COLO829 (cell line): ENCODE data around the gene UBE2M.
"Not testable (repeated sequence)": the region's sequence is repeated elsewhere in the genome, so short reads cannot be mapped to it uniquely, and the experiment has no call there.

Source experiments
- DNase-seq: peaks from one replicate; pipeline ENCODE4 v3.0.0; 2012; ENCODE audit warnings: low spot score

UBE2M gene

DNA sequence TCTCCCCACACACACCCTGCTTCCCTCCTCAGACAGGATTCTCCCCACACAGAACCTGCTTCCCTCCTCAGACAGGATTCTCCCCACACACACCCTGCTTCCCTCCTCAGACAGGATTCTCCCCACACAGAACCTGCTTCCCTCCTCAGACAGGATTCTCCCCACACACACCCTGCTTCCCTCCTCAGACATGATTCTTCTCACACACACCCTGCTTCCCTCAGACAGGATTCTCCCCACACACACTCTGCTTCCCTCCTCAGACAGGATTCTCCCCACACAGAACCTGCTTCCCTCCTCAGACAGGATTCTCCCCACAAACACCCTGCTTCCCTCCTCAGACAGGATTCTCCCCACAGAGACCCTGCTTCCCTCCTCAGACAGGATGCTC lies 19.2 kb downstream of the UBE2M start:
- not testable (repeated sequence) for DNase-seq

DNA sequence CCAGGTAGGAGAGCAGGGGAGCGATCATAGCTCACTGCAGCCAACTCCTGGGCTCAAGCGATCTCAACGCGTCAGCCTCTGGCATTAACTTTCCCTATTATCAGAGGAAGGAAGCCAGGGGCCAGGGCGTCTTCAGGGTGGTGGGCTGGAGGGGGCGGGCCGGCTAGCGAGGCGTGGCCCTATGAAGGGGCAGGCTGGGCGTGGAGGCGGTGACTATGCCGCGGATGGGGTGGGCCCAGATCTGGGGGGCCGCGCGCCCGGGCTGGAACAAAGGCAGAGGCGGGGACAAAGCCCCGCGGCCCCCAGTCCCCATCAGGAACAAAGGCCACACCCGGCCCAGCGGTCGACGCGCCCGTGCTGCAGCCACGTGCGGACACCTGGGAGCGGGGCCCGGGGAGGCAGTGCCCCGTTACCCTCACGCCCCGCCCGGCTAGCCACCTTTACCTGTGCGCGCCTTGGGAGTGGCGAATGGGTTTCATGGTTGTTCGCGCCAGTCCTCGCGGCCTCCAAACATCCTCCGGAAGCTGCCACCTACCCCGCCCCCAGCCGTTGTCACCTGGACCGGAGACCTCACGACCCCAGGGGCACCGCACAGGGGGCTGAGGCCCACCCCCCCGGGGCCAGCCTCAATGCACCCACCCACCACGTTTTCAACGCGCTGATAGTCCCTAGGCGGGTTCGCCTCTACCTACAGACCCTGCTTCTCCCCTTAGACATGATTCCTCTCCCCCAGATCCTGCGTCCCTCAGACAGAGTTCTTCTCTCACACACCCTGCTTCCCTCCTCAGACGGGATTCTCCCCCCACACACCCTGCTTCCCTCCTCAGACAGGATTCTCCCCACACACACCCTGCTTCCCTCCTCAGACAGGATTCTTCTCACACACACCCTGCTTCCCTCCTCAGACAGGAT lies 19.9 kb downstream of the UBE2M start:
- DNase-seq: no peak

DNA sequence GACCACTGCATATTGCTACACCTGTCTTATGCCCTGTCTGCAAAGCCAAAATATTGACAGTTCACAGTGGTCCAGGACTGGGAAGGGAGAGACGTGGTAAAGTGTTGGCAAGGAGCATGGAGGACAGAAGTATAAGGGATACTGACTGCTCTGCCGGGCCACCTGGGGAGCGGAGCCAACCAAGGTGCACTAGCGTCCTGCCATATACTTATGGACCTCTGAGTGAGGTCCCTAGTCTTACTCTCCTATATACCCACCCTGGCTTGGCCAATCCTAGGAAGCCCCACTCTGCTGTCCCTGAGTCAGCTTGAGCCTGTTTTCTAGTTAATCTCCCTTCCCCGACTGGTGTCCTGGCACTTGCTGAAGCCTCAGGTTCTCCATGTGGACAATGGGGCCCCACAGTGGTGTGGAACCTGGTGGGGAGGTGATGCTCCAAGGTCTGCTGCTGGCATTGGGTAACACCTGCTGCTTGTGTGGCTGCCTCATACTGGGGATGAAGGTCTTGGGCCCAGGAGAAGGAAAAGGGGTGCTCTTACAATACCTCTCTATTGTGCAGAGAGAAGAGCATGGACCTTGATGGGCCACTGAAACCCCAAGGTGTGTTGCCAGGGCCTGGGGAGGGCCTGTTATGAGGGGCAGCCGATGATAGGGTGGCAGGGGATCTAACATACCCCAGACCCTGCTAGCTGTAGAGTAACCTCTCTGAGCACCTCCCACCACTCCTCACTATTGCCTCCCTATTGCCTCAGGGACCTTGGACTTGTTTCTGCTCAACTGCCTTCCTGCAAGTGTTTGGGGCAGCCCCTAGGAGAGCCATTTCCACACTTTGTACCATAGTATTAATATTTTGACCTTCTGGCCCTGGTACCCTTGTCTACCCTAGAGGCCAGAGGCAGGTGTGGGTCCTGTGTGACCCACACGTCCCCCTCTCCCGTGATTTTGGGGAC lies 21.3 kb downstream of the UBE2M start:
- DNase-seq: no peak

DNA sequence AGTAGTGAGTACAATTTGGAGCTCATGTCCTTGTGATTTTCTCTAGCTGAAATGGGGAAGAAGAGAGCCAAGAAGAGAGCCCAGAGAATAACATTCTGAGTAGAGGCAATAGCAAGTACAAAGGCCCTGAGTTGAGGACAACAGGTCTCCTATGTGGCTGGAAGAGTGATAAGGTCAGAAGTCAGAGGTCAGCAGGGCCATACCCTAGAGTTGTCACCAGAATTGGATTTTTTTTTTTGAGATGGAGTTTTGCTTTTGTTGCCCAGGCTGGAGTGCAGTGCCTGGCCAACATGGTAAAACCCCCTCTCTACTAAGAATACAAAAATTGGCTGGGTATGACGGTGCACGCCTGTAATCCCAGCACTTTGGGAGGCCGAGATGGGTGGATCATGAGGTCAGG lies 22.6 kb downstream of the UBE2M start:
- no peak for DNase-seq

DNA sequence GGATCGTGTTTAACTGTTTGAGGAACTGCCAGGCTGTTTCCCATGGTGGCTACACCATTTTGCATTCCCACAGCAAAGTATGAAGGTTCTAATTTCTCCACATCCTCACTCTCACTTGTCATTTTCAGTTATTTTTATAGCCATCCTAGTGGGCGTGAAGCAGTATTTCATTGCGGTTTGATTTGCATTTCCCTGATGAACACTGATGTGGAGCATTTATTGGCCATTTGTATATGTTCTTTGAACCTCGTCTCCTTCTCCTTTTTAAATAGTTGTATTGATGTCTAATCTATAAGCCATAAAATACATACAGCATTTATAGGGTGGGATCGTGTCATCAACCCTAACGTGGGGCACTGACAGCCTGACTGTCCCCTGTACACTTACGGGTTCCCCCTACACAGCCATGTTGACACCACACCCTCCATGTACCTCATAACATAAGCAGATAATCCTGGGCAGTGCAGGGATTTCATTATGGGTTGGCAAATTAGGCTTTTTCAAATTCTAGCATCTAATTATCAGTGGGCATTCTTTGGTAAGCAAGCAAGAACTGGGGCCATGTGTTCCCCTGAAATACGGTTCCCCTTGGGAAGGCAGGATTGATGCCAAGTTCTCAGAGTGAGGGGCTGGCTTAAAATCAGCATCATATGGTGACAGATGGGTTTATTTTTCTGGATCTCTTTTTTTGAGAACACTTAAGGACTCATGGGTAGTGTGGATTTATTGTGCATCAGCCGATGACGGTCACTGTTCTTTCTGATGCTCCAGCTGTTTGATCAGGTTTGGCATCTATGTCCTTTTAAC lies 27.2 kb downstream of the UBE2M start:
- DNase-seq: no peak

DNA sequence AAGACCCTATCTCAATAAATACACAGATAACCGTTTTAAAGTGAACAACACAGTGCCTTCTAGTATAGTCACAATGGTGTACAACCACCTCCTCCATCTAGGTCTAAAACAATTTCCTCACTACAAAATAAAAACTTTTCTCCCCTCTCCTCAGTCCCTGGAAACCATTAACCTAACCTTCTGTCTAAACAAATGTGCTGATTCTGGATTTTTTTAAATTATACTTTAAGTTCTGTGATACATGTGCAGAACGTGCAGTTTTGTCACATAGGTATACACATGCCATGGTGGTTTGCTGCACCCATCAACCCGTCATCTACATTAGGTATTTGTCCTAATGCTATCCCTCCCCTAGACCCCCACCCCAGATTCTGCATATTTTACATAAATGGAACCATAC lies 29.0 kb downstream of the UBE2M start:
- DNase-seq: no peak

DNA sequence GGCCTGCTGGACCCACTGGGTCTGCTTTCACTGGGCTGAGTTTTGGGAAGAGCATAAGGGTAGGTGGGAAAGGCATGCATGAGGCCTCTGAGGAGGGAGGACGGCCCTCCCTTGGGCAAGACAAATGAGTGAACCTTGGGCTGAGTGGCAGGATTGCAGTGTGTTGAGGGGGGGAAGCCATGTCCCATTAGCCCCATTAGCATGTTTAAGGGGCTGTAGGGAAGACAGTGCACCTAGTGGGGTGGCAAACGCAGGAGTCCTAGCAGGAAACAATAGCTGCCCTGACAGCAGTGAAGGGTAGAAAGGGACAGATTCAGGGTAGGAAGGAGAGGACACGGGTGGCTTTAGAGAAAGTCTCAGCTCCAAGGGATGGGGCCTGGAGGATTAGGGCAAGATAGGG lies 35.7 kb downstream of the UBE2M start:
- no peak for DNase-seq

DNA sequence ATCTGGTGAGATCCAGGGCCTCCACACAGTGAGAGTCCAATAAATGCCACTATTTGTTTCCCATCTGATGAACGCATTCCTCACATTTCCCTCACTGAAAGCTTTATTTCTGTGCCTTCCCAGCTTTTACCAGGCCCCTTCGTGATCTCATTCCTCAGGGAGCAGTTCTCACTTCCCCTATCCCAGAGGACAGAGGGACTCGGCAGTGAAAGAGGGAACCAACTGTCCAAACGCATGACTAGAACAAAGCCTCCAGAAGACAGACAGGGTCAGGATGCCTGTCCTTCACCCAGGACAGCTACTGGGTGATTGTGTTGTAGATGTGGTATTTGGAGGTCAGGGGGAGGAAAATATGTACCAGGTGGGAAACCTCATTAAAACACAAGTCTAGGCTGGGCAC lies 36.8 kb downstream of the UBE2M start:
- DNase-seq: no peak

DNA sequence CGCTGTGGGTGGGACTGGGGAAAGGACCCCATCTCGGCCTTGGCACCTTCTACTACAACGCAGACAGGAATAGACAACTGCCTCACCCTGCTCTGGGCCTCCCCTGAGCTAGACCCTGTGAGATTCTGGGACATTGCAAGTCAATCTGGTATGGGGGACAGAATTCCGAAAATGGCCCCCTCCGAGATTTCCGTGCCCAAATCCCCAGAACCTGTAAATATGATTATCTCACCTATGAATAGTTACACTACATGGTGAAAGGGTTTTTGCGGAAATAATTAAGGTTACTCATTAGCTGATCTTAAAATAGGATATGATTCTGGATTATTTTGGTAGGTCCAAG lies 38.2 kb downstream of the UBE2M start:
- DNase-seq: no peak

DNA sequence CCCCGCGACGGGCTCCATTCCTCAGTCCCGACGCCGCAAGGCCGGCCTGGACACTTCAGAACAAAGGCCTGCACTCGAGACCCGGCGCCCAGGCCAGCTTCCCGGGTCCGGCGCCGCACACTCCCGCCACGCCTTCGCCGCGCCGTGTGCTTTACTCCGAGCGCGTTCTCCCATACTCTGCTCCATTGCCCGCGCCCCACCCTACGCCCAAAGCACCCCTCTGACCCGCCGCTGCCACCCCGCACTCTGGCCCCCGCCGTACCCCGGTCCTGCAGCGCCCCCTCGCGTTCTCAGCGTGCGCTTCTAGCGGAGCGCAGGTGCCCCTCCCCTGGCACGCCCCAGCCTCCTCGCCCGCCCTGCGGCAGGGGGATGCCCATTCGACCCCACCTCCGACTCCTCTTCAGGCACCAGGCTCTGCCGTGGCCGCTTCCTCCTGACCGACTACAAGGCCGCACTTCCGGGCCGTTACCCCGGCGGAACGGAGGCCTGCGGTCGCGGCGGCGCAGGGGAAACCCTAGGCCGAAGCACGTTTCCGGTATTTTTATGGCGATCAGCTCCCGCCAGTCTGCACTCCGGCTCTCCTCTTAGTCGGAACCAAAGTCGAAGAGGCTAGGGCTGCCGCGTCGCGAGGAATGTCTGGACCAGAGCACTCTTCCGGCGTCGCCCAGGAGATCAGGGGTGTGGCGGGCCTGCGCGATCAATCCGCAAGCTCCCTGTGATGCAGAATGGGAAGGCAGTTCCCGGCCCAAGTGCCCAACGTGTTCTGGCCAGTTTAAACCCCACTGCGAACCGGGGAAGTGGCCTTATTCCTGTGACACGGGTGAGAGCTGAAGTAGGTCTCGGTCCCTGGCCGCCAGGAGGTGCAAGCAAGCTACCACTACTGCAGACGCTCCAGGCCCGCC lies 38.8 kb downstream of the UBE2M start, which contains the start of gene ZBTB45:
ZBTB45 (minus strand) TSS at position 456 of the 902 bp plus-strand sequence. CDS start 2,137 bp downstream, outside the sequence.
- DNase-seq: peak; percentile 94

DNA sequence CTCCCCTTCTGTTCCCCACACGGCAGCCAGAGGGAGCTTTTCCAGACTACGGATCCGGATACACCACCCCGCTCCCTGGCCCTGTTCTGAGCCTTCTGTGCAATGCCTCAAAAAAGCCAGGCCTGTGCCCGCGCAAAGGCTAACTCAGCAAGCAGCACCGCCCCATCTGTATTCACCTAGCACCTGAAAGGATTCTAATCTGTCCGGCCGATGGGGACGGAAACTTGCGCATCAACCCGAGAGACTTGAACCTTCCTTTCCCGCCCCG lies 39.4 kb downstream of the UBE2M start:
- peak; percentile 51 for DNase-seq

DNA sequence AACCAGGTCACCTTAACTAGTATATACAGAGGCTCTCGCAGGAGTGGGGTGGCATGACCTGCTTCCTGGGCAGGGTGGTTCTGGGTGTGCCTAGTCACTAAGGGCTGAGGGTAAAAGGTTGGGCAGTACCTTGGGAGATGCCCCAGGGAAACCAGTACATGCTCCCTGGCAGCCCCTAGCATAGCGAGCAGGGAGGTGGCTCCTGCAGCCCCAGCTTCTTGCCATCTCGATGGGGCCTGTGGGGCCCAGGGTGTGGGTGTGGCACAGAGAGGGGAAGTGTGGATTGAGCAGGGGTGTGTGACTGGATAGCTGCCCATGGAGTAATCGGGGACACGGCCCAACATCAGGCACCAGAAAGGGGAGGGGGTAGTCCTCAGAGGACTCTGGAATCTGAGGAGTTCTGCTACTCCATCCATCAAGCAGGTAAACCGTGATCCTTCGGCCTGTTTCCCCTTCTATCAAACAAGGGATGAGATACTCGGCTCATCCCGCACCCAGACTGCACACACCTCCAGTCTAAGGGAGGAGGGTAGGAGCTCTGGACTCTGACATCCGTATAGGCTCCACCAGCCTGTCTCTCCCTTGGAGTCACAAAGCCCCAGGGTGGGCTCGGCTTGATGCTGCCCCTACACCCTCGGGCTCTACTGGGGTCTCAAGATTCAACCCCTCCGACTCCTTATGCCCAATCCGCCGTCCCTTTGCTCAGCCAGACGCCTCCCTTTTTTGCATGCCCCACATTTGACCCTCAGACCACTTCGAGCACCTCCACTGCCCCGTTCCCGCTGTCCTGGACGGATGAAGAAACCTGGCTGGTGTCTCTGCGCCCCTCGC lies 39.9 kb downstream of the UBE2M start:
- DNase-seq: no peak

DNA sequence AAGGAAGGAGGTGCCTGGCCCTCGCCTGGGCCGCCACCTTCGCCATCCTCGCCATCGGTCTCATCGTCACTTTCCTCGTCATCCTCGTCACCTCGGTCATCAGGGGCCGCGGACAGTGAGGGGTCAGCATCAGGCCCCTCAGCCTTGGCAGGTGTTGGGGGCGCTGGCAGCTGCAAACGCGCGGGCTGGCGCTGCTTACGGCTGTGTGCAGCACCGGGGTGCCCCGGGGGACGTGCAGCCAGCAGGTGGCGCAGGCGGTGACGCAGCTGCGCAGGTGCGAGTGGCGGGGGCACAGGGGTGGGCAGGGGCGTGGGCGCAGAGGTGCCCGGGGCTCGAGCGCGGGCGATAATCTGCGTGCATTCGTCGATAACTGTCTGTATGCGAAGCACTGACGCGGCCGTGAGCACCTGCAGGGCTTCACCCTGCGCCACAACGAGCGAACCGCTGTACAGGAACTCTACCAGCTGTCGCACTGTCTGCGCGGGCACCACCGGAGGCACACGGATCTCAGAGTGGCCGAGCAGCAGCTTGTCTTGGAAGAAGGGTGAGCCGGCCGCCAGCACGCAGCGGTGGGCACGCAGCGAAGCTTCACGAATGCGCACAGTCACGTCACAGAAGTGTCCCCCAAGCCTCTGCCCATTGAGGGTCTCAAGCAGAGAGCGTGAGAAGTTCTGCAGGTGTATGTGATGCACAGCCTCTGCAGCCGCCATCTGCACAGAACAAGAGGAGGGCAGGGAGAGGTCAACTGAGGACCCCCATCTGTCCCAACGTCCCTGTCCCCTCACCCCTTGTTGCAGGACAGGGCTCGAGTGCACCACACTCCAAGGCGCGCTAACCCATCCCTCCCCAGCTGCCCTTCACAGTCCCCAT lies 41.2 kb downstream of the UBE2M start:
- DNase-seq: no peak

DNA sequence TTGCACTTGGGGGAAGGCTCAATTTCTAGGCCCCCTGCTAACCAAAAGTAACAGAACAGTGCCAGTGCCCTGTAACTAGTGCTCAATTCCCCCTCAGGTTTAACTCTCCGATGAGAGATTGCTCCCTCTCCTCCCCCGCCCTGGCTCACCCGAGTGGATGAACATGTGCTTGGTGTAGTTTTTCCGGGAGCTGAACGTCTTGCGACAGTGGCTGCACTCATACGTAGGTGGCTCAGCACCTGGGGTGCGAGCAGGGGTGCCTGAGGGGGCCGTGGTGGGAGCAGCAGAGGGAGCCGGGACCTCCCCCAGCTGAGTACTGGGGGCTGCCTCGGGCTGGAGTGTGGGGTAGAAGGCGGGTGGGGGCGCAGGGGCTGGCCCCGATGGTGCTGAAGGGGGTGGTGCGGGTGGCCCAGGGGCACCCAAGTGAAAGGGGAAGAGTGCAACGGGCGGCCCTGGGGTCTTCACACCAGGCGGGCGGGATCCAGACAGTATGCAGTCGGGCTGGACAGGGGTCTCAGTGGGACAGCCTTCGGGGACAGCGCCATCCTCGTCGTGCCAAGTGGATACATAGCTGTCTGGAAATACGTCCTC lies 42.1 kb downstream of the UBE2M start:
- DNase-seq: no peak

DNA sequence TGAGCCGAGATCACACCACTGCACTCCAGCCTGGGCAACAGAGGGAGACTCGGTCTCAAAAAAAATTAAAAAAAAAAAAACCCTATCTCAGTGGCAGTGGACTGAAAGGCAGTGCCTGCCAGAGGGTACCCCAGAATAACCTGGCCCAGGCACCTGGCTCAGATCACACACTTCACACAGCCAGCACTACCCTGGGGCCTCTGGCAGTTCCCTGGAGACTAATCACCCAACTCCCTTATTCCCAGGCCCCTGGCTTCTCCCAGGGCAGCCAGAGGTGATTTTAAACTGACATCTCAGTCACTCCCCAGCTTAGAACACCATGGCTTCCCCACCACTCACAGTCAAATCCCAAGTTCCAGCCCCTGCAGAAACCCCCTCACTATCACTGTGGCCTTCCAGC lies 43.2 kb downstream of the UBE2M start:
- no peak for DNase-seq

DNA sequence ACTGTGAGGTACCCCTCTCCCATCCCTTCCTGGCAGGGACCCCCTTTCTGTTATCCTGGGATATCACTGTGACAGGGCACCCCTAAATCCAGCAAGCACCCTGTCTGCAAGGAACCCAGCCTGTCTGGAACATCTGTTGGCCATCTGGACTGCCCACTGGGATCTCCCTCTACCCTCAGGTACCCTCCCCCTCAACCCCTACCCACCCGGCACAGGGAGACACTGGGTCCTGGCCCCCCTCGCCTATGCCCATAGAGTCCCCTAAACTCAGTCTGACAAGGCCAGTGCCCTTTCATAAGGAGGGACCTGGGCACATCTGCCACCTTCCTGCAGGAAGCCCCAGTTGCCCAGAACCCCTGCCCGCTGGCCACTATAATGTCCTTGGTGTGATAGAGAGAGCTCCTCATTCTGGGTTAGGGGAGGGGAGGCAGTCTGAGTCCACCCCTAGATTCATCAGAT lies 43.8 kb downstream of the UBE2M start:
- no peak for DNase-seq

DNA sequence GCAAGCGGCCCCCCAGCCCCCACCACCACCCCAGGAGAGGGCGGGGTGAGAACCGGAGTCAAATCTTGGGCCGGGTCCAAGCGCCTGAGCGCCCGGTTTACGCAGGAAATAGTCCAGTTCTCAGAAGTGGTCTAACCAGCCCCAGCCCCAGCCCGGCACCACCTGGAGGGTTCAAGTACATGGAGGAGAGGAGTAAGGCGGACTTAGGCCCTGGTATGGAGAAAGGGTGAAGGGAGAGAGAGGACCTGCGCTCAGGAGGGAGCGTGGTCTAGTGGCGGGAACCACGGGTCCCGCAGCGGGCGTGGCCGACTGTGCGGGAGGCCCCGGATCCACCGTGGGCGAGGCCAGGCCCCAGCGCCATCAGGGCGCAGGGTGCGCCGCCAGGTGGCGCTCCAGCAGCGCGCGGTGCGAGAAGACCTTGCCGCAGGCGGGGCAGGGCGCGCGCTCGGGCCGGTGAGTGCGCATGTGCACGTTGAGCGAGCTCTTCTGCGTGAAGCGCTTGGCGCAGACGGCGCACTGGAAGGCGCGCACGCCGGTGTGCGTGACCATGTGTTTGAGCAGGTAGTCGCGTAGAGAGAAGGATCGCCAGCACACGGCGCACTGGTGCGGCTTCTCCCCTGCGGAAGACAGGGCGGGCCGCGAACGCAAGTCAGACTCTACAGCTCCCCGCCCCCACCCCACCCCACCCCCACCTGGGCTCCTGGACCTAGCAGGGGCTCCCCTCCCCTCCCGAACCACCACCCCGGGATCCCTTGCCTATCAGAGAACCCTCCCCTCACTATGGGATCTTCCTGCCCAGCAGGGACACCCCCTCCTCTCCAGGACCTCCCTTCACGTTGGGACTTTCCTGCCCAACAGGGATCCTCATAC lies 44.5 kb downstream of the UBE2M start:
- DNase-seq: peak; percentile 85

DNA sequence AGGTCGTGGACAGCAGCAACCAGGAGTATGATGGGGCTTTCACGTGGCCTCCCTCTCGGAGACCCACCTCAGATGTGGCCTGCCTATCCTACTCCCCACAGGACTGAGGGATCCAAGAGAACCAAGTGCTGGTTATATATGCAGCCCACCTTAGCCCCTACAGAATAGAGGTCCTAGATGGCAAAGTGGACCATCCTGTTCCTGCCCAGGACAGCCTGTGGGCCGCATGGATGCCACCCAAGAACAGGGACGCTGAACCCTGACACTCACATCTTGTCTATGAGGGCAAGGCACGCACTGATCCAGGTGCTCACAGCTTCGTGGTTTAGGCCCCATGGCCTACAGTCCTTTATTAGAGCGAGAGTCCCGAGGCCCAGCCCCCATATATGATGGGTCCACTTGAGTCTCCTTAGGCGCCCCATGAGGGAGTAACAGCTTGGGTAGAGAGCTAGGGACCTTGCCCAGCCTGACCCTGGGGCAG lies 45.2 kb downstream of the UBE2M start:
- DNase-seq: no peak
